ENCODE results near the gene CLDN6. TPM values are rescaled to one million over a fixed set of nuclear protein-coding genes. Genes with fewer than 3 reads are reported as not detected.

The CLDN6 gene
- total and polyA plus RNA-seq, 9 of the 15 experiments (the other 6 are each of a cell fraction or from before 2014, with no cell fraction given): 0.22 to 0.75 (median 0.38) TPM; not detected in 3

- TF ChIP-seq NFIC (IDR thresholded peaks at IDR 0.05) (0 out of 2 replicates have a peak, but pooled peaks have one; percentile 7), EP300 (IDR thresholded peaks at IDR 0.05; ENCODE audit: low read length) (no peak), SMARCE1 (IDR thresholded peaks at IDR 0.05) (0 out of 2 replicates have a peak, but pooled peaks have one; percentile 7), ETV1 (tag; conservative IDR thresholded peaks at IDR 0.05; ENCODE audit: low read depth) (no peak), EGR1 (conservative IDR thresholded peaks at IDR 0.05) (peak; percentile 80), KDM1A (IDR thresholded peaks at IDR 0.05) (peak in 1 of 2 experiments; percentile 38; a peak in 1 of 4 replicates), RAD51 (IDR thresholded peaks at IDR 0.05; ENCODE audit: borderline replicate concordance, low read depth) (no peak), ZNF143 (CRISPR knock-in tag; IDR thresholded peaks at IDR 0.05) (0 out of 2 replicates have a peak, but pooled peaks have one; percentile 28), HDAC6 (IDR thresholded peaks at IDR 0.05; ENCODE audit: low read depth, low read length) (no peak), HNRNPH1 (optimal IDR thresholded peaks at IDR 0.05; ENCODE audit: low read depth, low read length) (no peak), ZSCAN29 (IDR thresholded peaks at IDR 0.05) (peak; percentile 48; the same call in 1 of the 2 replicates), HOXB6 (CRISPR knock-in tag; IDR thresholded peaks at IDR 0.05; ENCODE audit: borderline replicate concordance) (no peak), ETV5 (CRISPR knock-in tag; IDR thresholded peaks at IDR 0.05; ENCODE audit: low read depth) (peak; percentile 8; the same call in 1 of the 2 replicates), ID3 (CRISPR knock-in tag; IDR thresholded peaks at IDR 0.05) (no peak), ID3 (tag; IDR thresholded peaks at IDR 0.05) (0 out of 2 replicates have a peak, but pooled peaks have one; percentile 45), ZBTB9 (CRISPR knock-in tag; IDR thresholded peaks at IDR 0.05) (no peak), ZBTB11 (CRISPR knock-in tag; IDR thresholded peaks at IDR 0.05) (no peak), NFE2 (IDR thresholded peaks at IDR 0.05; ENCODE audit: low read depth) (peak; percentile 4; the same call in 1 of the 2 replicates), ZNF175 (CRISPR knock-in tag; IDR thresholded peaks at IDR 0.05; ENCODE audit: low read depth) (no peak), ATF4 (CRISPR knock-in tag; IDR thresholded peaks at IDR 0.05) (no peak), GATAD2B (IDR thresholded peaks at IDR 0.05; ENCODE audit: borderline replicate concordance) (no peak; the same call in 1 of the 2 replicates), CXXC5 (CRISPR knock-in tag; IDR thresholded peaks at IDR 0.05) (peak; percentile 5; the same call in 1 of the 2 replicates), GATAD2A (IDR thresholded peaks at IDR 0.05) (0 out of 2 replicates have a peak, but pooled peaks have one; percentile 59)
Measured at GRCh38 chr16:2981899-2982250, 36.1 kb downstream of the CLDN6 start (continued).

Data from K562 (cell line).